HEK293T (cell line): ENCODE data around the gene TMEM50B.
A peak's percentile ranks its signal among the peaks of the same experiment; 100 is the strongest.
"Not testable (repeated sequence)": the region's sequence is repeated elsewhere in the genome, so short reads cannot be mapped to it uniquely, and the experiment has no call there.

Experiments
- CTCF ChIA-PET: fragments of 350-600 bp; formaldehyde crosslinking; extraction: SDS; loops from one replicate; lab custom pipeline; 2021; ENCODE audit warnings: antibody characterized with exemption, inconsistent platforms; lab: Yijun Ruan, JAX
- POLR2A ChIA-PET: fragments of 350-600 bp; formaldehyde crosslinking; extraction: SDS; loops from one replicate; lab custom pipeline; 2020; ENCODE audit warnings: antibody characterized with exemption, inconsistent platforms; lab: Yijun Ruan, JAX
- DNase-seq: peaks from one replicate; pipeline ENCODE4 v3.0.0; 2012; ENCODE audit warnings: mixed read lengths; ENCODE audit errors: extremely low spot score
- ARNT ChIP-seq: fragments of 450-650 bp; IDR thresholded peaks from 2 replicates; pipeline ENCODE4 v1.6.1; 2017; ENCODE audit warnings: mild to moderate bottlenecking
- BHLHE40 ChIP-seq: fragments of 450-650 bp; IDR thresholded peaks from 2 replicates; pipeline ENCODE4 v1.6.1; 2016; ENCODE audit warnings: mild to moderate bottlenecking, moderate library complexity, borderline replicate concordance
- CTBP1 ChIP-seq: fragments of 450-650 bp; IDR thresholded peaks from 2 replicates; pipeline ENCODE4 v1.6.1; 2016; ENCODE audit warnings: borderline replicate concordance
- ELF4 ChIP-seq: fragments of 450-650 bp; IDR thresholded peaks from 2 replicates; pipeline ENCODE4 v1.6.1; 2017; ENCODE audit warnings: antibody characterized with exemption
- FOXA1 ChIP-seq: fragments of 450-650 bp; IDR thresholded peaks from 2 replicates; pipeline ENCODE4 v1.6.1; 2016; ENCODE audit warnings: mild to moderate bottlenecking
- FOXK2 ChIP-seq: fragments of 450-650 bp; IDR thresholded peaks from 2 replicates; pipeline ENCODE4 v1.6.1; 2016; ENCODE audit warnings: mild to moderate bottlenecking
- FOXM1 ChIP-seq: fragments of 450-650 bp; IDR thresholded peaks from 2 replicates; pipeline ENCODE4 v1.6.1; 2017; ENCODE audit warnings: mild to moderate bottlenecking, borderline replicate concordance
- HDGF ChIP-seq: fragments of 450-650 bp; IDR thresholded peaks from 2 replicates; pipeline ENCODE4 v1.6.1; 2017; ENCODE audit warnings: antibody characterized with exemption, borderline replicate concordance
- L3MBTL2 ChIP-seq: fragments of 450-650 bp; conservative IDR thresholded peaks from 2 replicates; pipeline ENCODE4 v1.6.1; 2016; ENCODE audit warnings: mild to moderate bottlenecking
- LEF1 ChIP-seq: fragments of 450-650 bp; IDR thresholded peaks from 2 replicates; pipeline ENCODE4 v1.6.1; 2017; ENCODE audit warnings: mild to moderate bottlenecking, borderline replicate concordance
- NFRKB ChIP-seq: fragments of 450-650 bp; IDR thresholded peaks from 2 replicates; pipeline ENCODE4 v1.6.1; 2016; ENCODE audit warnings: mild to moderate bottlenecking, moderate library complexity
- PKNOX1 ChIP-seq: fragments of 450-650 bp; IDR thresholded peaks from 2 replicates; pipeline ENCODE4 v1.6.1; 2016
- SP1 ChIP-seq: fragments of 450-650 bp; IDR thresholded peaks from 2 replicates; pipeline ENCODE4 v1.6.1; 2017
- SUZ12 ChIP-seq: fragments of 450-650 bp; IDR thresholded peaks from 2 replicates; pipeline ENCODE4 v1.6.1; 2016; ENCODE audit warnings: mild to moderate bottlenecking
- TARDBP ChIP-seq: fragments of 450-650 bp; IDR thresholded peaks from 2 replicates; pipeline ENCODE4 v1.6.1; 2016
- ZNF384 ChIP-seq: fragments of 450-650 bp; IDR thresholded peaks from 2 replicates; pipeline ENCODE4 v1.6.1; 2016

The TMEM50B gene

DNA sequence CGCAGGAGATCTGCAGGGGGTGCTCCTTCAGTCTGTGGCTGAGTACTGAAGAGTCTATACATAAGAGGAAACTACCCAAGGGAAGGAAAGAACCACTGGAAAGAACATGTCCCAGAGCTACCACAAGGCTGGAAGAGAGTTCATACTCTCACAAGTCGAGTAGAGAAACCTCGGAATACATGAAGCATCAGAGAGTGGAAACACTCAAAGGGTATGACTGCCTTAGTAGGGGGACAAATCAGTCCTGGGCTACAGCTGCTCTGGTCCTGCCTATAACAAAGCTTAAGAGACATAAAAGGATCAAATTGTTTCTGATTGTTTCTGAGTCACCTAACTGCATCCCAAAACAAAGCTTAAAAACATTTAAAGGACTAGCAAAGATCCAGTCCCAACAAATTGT is 27.4 kb downstream of the TMEM50B start:
- TF ChIP-seq SP1 (no peak), FOXK2 (no peak), SUZ12 (no peak), NFRKB (no peak)
- ChIA-PET POLR2A (no interaction called here), CTCF (interaction anchor here (0.5 kb wide), 1 partner anchor 191 kb away, joined by 3 read pairs; no protein-coding TSS in a partner anchor)
- no peak for DNase-seq

DNA sequence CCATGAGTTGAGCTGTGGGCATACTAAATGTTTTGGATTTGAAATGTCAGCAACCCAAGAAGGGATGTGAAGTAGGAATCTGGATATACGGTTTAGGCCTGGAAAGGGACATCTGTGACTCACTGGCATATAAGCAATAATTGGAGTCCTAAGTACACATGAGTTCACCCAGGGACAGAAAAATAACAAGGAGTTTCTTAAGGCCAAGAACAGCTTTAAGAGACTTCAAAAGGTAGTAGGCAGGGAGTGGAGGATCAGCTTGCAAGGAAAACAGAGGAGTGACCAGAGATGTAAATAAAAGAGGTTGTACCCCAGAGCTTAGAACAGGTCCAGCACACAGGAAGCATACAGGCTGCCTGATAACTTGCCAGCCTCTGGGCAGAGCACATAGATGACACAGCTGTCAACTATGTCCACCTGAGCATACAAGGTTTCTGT is 28.1 kb downstream of the TMEM50B start:
- POLR2A ChIA-PET, result interaction anchor here (0.7 to 1.6 kb wide), 2 partner anchors 28 to 47 kb away, joined by 3 to 4 read pairs; partner anchors contain the start of gene TMEM50B
- CTCF ChIA-PET, result no interaction called here
- TF ChIP-seq ARNT (no peak), CTBP1 (no peak), FOXM1 (no peak), ELF4 (no peak), FOXA1 (no peak), SUZ12 (no peak), HDGF (no peak), BHLHE40 (no peak), L3MBTL2 (no peak)
- DNase-seq, result no peak

DNA sequence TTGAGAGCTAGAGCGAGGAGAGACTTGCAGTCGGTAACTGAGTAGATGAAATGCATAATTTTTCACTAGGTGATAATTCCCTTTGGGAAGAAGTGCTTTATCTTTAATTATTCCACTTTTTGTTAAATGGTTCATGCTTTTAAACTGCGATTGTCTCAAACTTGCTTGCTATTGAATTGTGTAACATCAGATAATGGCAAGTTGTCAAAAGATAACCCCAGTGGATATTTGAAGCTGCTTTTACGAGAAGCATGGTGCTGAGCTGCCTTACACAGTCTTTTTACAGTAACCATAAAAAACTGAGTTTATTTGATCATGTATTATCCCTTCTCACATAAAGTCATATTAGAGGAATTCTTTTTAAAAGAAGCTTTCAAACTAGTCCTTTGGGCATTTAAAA is 30.2 kb downstream of the TMEM50B start:
- no peak for TF ChIP-seq HDGF
- no peak for TF ChIP-seq LEF1
- TF ChIP-seq FOXM1, result no peak
- TF ChIP-seq ELF4, result no peak
- no peak for TF ChIP-seq NFRKB
- no peak for TF ChIP-seq FOXA1
- TF ChIP-seq BHLHE40, result no peak
- TF ChIP-seq ARNT, result no peak
- no peak for TF ChIP-seq FOXK2
- TF ChIP-seq L3MBTL2, result no peak
- no peak for TF ChIP-seq SP1
- TF ChIP-seq TARDBP, result no peak
- TF ChIP-seq SUZ12, result no peak
- TF ChIP-seq PKNOX1, result no peak
- TF ChIP-seq ZNF384, result no peak
- no peak for TF ChIP-seq CTBP1
- DNase-seq, result no peak
- CTCF ChIA-PET, result interaction anchor here (0.8 to 1.3 kb wide), 4 partner anchors 88 to 253 kb away, joined by 3 to 4 read pairs (median 3); no protein-coding TSS in a partner anchor
- POLR2A ChIA-PET, result no interaction called here

DNA sequence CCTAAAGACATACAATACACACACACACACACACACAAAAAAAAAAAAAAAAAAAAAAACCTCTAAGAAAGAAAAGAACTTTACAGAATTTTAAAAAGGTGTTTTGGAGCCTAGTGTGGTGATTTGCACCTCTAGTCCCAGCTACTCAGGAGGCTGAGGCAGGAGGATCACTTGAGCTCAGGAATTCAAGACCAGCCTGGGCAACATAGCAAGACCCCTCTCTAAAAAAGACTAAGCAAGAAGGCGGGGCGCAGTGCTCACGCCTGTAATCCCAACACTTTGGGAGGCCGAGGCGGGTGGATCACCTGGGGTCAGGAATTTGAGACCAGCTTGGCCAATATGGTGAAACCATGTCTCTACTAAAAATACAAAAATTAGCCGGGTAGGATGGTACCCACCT is 33.2 kb downstream of the TMEM50B start:
- CTCF ChIA-PET, result interaction anchor here (0.7 kb wide), 1 partner anchor 313 kb away, joined by 4 read pairs; no protein-coding TSS in a partner anchor
- DNase-seq, POLR2A ChIA-PET: not testable (repeated sequence)
- 0 out of 2 replicates have a peak, but pooled peaks have one; percentile 5 for TF ChIP-seq ZNF384

DNA sequence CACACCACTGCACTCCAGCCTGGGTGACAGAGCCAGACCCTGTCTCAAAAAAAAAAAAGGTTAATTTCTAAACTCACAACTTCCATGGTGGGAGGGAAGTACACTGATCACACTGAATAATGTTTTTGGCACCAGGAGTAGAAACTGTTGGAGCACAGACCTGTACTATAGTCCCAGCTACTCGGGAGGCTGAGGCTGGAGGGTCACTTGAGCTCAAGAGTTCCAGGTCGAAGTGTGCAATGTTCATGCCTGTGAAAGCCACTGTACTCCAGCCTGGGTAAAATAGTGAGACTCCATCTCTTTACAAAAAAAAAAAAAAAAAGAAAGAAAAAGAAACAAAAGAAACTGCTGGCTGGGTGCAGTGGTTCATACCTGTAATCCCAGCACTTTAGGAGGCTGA is 35.3 kb downstream of the TMEM50B start:
- CTCF ChIA-PET, result interaction anchor here (0.6 to 2.5 kb wide), 6 partner anchors 83 to 623 kb away, joined by 3 to 14 read pairs (median 4); no protein-coding TSS in a partner anchor
- no peak for DNase-seq
- TF ChIP-seq ELF4, result no peak
- no peak for TF ChIP-seq SP1
- no peak for TF ChIP-seq ARNT
- TF ChIP-seq BHLHE40, result no peak
- TF ChIP-seq HDGF, result no peak
- TF ChIP-seq PKNOX1, result no peak
- TF ChIP-seq SUZ12, result no peak
- TF ChIP-seq NFRKB, result no peak
- TF ChIP-seq L3MBTL2, result no peak
- TF ChIP-seq FOXA1, result no peak
- TF ChIP-seq LEF1, result no peak
- TF ChIP-seq CTBP1, result no peak
- no peak for TF ChIP-seq FOXM1
- POLR2A ChIA-PET, result interaction anchor here (1.2 kb wide), 1 partner anchor 36 kb away, joined by 4 read pairs; the partner anchor contains the start of gene TMEM50B

GRCh38 chr21:33443194-33443593 is 36.6 kb downstream of the TMEM50B start:
- ChIA-PET CTCF (no interaction called here), POLR2A (no interaction called here)
- TF ChIP-seq FOXK2 (no peak), SUZ12 (no peak), FOXA1 (no peak), L3MBTL2 (no peak), ZNF384 (no peak), ARNT (no peak), TARDBP (no peak), LEF1 (no peak), ELF4 (no peak), CTBP1 (no peak), NFRKB (no peak), PKNOX1 (no peak), BHLHE40 (no peak), SP1 (no peak), HDGF (no peak)
- no peak for DNase-seq
